C4-2B (cell line): ENCODE results near the gene PTPRM.

Experiments used
- CTCF ChIP-seq: fragments of 450-650 bp; conservative IDR thresholded peaks from 2 replicates; pipeline ENCODE4 v1.5.1; 2017; ENCODE audit warnings: mild to moderate bottlenecking
- ZFX ChIP-seq: fragments of 450-650 bp; IDR thresholded peaks from 2 replicates; pipeline ENCODE4 v1.6.1; 2017

- no peak for TF ChIP-seq CTCF
- no peak for TF ChIP-seq ZFX
Measured at GRCh38 chr18:8041526-8042111, 474.5 kb downstream of the PTPRM start.
